Endothelial cell of hepatic sinusoid (primary cell): Measurements from ENCODE around the gene OSBPL9.

Experiments used
- in situ Hi-C: cut with HindIII; loops from 2 replicates; pipeline ENCODE4 v1.10.0; 2017; ENCODE audit warnings: low sequenced_read_pairs

OSBPL9 gene, protein sequence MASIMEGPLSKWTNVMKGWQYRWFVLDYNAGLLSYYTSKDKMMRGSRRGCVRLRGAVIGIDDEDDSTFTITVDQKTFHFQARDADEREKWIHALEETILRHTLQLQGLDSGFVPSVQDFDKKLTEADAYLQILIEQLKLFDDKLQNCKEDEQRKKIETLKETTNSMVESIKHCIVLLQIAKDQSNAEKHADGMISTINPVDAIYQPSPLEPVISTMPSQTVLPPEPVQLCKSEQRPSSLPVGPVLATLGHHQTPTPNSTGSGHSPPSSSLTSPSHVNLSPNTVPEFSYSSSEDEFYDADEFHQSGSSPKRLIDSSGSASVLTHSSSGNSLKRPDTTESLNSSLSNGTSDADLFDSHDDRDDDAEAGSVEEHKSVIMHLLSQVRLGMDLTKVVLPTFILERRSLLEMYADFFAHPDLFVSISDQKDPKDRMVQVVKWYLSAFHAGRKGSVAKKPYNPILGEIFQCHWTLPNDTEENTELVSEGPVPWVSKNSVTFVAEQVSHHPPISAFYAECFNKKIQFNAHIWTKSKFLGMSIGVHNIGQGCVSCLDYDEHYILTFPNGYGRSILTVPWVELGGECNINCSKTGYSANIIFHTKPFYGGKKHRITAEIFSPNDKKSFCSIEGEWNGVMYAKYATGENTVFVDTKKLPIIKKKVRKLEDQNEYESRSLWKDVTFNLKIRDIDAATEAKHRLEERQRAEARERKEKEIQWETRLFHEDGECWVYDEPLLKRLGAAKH

DNA sequence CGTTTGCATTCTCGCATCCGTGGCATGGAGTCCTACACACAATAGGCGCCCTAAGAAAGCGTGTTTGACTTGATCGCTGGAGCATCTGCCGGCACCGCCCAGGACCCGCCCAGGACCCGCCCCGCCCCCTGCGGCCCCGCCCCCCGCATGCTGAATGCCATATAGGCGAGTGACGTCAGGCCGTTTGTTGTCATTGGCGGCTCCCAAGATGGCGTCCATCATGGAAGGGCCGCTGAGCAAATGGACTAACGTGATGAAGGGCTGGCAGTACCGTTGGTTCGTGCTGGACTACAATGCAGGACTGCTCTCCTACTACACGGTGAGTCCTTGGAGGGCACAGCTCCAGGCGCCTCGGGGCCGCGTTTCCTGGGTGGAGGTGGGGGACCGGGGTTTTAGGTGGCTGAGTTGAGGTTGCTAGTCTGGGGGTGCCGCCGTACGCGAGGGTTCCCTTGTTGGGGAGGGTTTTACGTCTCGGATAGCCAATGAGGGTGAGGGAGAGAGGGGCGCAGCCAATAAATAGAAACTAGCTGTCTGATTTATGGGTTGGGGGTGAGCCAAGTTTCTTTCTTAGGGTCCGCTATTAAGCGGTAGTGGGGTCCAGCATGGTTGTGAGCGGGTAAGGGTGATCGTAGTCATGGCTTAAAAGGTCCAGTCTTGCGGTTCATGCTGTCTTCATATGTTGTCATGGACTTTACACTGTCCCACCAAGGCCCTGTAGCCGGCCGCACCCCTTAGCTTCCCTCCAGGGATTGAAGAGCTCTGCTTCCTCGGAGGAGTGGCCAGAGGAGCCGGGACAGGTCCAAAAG is at the start of gene OSBPL9:
OSBPL9 (plus strand) TSS at position 190 of the 806 bp plus-strand sequence; CDS start at position 209, 19 bp downstream.
- in situ Hi-C loops, result no loop called here

DNA sequence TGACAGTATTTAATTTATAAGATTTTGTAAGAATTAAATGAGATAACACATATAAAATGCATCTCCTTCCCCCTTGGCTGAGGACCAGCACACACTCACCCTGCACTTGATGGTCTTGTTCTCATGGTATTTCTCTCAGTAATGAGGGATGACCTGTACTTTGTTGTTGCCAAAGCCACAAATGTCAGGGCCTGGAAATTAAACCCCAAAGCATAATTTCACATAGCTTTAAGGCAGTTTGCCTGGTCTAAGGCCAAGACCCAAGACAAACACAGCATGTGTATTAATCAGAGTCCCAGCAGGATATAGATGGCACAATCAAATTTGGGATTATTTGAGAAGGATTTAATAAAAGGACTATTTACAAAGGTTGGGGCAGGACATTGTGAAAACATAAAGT is 49.2 kb upstream of the OSBPL9 start:
- in situ Hi-C loops, result no loop called here

DNA sequence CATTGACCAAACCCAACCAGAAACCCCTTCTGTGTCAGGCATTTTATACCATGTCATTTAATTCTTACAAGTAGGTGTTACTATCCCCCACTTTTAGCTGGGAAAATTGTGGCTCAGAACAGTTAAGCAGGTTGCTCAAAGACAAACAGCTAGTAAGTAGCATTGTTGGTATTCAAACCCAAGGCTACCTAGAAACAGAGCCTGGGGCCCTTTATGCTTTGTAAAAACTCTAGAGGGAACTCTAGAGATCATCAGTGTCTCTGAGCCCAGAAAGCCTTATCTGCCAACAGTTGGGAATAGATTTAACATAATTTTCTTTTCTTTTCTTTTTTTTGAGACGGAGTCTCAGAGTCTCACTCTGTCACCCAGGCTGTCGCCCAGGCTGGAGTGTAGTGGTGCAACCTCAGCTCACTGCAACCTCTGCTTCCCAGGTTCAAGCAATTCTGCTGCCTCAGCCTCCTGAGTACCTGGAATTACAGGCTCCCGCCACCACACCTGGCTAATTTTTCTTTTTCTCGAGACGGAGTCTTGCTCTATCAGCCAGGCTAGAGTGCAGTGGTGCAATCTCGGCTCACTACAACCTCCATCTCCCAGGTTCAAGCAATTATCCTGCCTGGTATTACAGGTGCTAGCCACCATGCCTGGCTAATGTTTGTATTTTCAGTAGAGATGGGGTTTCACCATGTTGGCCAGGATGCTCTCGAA is 48.5 kb upstream of the OSBPL9 start:
- in situ Hi-C loops, result no loop called here

DNA sequence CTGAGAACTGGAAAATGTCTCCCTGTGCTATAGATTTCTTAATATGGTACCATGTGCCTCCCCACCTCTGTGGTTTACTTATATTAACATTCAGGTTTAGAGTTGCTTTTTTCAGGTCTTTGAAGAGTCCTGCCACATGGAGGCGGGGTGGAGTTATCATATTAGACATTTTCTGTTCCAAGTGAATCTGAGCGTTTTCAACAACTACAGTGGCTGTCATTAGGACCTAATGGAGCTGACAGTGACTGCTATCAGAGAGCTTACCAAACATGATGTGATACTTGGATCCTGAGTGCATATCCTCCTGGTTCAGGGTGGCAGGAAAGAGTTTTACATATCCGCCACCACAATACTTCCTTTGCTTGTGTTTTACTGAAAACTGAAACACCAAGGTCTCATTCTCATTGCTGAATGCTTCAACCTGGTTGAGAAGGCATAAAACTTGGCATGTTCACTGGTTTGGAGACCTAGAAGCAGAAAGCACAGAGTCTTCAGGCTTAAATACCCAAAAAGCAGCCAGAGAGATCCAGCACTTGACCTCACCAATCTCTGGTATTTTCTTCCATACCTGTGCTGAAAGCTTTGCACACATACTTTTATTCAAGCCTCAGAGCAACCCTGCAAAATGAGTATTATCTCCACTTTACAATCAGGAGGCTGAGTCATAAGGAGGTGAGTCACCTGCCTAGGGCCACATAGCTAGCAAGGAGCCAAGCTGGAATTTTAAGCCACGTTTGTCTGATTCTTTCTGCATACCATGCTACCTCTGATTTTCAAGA is 47.4 kb upstream of the OSBPL9 start:
- in situ Hi-C loops, result no loop called here

DNA sequence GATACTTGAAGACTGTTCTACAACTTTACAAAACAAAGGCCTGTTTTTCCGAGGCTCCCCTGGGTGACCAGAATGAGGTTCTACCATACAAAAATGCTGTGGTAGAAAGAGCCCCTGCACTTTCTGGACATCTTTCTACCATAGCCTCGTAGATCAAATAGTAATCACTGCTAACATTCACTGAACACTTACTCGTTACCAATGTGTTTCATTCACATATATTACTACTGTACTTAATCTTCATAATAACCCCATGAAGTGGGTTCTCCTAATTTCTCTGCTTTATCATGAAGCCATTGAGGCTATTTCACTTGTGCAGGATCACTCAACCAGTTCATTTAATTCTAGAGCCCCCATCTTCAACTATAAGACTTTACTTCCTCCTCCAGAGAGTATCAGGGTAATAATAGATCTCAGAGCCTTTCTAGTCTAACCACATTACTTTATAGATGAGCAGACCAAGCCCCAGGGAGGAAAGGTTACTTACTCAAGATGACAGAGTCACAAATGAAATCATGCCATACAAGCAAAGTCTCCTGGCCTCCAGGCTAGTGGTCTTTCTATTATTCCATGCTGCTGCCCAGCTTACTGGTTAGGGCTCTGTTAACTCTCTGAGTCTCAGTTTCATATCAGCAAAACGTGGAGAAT is 46.7 kb upstream of the OSBPL9 start:
- in situ Hi-C loops, result no loop called here

DNA sequence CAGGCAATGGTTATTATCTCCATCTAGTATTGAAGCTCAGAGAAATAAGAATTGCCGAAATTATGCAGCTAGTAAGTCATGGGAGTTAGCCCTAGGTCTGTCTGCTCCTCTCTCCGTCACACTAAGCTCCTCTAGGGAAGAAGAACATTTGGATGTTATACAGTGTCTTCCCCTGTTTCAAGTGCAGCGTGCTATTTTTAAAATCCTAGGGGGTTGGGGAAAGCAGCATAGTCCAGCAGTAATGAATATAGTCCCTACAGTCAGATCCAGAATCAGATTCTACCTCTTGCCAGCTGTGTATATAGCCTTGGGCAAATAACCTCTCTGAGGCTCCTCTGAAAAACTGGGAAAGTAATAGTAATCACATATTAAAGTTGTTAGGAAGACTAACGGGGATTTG is 44.5 kb upstream of the OSBPL9 start:
- in situ Hi-C loops, result no loop called here

DNA sequence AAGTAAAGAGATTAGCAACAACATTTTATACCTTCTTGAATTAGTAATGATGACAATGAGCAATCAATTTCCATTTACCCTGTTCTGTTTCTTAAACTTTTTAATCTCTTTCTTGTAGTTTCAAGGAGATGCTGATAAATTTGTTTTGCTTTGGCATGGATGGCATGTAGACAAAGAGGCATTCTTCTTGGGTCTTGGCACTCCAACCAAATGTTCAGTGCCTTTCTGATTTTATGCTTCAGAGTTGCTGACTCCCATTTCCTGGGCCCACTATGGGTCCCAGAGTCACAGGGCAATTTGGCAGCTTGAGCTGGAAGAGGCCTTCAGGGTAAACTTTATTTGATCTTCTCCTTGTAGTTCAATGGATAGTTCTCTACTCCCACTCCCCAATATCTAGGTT is 42.1 kb upstream of the OSBPL9 start:
- in situ Hi-C loops, result no loop called here

DNA sequence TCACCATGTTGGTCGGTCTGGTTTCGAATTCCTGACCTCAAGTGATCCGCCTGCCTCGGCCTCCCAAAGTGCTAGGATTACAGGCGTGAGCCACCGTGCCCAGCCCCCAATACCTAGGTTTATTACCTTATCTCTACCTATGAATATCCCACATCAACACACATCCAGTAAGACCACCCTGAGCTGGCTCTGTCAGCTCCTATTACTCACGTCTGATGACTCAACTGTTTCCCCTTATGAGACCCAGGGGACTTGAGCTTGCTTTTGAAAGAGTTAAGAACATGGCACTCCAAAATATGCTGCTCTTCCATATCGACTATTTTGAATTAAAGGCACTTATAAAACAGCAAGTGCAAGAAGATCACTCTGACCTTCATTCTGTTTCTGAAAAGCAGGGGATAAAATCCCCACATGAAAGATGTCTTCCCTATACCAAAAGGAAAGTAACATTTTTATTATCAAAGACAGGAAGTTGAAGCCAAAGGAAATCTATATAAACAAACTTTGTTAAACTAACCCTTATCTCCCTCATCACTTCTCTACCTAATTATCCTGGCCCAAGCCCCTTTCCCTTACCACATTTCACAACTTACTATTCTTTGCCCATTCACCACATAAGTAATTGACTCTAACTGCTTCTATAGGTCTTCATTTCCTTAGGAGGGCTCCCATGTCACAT is 41.3 kb upstream of the OSBPL9 start:
- in situ Hi-C loops, result no loop called here

DNA sequence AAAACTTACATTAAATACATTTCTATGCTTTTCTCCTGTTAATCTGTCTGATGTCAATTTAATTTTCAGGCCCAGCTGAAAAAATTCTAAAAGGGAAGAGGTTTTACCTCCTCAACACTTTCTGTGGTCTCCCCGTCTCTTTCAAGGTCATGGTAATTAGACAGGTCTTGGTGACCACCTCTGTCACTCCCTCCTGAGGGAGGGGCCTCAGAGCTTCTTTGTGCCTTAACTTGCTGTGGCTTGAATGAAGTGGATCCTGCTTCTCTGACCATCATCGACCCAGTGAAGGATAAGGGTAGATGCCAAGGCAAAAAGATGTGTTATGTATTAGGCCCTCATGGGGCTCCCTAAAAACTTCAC is 40.8 kb upstream of the OSBPL9 start:
- in situ Hi-C loops, result no loop called here

DNA sequence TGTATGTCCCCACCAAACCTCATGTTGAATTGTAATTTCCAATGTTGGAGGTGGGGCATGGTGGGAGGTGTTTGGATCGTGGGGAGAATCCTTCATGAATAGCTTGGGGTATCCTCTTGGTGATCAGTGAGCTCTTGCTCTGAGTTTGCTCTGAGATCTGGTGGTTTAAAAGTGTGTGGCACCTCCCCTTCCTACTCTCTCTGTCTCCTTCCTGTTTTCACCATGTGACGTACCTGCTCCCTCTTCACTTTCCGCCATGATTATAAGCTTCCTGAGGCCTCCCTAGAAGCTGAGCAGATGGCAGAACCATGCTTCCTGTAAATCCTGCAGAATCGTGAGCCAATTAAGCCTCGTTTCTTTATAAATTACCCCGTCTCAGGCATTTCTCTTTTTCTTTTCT is 40.0 kb upstream of the OSBPL9 start:
- in situ Hi-C loops, result no loop called here

DNA sequence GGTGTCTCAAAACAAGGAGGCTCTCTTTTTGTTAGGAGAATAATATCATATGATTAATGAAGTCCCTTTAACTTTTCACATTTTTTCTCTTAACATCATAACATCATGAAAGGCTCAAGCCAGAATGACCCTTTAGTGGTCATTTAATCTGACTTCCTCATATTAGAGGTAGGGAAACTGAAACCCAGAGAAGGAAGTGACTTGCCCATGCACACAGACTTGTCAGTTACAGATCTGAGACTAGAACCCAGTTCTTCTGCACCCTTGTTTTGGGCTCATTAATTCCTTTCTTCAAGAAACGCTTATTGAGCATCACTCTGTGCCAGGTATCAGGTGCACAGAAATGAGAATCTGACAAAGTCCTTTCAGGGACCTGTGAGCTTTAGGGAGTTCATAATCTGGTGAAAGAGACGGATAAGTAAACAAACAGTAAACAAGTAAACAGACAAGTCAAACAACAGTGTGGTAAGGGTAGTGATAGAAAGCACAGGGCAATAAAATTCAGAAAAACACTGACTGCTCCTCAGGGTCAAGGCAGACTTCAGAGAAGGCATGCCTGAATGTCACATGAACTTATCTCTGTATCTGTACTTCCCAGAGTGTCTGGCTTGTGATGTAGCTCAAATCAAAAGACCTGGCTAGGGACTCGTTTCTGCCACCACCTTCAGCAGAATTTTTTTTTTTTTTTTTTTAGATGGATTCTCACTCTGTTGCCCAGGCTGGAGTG is 38.3 kb upstream of the OSBPL9 start:
- in situ Hi-C loops, result no loop called here

DNA sequence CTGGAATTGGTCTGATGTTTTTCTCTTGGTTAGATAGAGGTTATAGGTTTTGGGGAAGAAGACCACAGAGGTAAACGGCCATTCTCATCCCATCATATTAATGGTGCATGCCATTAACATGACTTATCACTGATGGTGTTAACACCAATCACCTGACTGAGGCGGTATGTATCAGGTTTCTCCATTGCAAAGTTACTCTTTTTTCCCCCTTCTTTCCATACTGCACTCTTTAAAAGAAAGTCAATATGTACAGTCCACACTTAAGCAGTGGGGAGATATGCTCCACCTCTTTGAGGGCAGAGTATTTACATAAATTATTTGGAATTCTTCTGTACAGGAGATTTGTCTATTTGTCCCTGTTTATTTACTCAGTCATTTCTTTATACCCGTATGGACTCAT is 35.7 kb upstream of the OSBPL9 start:
- in situ Hi-C loops, result no loop called here

DNA sequence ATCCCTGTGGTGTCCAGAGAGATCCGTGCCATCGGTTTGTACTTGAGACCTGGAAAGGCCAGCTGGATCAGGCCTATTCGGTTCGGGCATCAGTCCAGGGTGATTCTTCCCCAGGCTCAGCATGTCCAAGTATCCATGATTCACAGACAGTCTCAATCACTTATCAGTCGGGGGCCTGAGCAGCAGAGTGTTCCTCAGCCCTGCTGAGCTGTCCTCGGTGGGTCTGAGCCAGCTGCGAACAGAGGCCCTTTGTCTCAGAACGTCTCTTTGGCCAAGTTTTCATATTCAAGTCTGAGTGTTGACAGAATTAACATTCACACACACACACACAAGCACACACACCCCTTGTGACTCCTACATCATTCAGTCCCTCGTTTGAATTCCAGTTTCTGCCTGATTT is 33.4 kb upstream of the OSBPL9 start:
- in situ Hi-C loops, result no loop called here

DNA sequence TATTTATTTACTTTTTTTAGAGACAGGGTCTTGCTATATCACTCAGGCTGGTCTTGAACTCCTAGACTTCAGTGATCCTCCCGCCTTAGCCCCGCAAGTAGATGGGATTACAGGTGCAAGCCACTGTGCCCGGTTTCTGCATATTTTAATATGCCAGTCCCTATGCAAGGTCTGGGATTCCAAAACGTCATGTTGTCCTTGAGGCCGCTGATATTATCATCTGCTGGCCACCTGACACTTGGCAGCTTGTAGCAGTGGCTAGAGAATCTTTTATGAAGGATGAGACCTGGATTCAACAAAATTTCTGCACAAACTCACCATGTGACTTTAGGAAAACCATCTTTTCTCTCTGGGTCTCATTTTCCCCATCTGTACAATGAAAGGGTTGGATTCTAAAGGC is 32.9 kb upstream of the OSBPL9 start:
- in situ Hi-C loops, result no loop called here

DNA sequence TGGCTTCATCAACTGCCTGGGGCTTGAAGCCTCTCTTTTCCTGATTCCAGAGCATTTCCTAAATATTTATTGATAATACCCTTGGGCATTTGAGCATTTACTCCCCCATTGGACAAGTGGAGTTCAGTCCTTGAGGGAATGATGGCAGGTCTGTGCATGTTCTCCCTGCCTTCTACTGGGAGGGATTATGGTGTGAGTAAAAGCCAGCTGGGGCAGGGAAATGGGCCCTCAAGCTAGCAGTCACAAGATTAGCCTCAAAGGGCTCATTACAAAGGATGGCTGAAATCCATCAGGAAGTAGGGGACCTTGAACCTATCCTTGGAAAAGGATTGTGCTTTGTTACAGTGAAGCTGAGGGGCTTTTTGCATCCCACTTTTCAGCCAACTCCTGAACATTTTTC is 24.2 kb upstream of the OSBPL9 start:
- in situ Hi-C loops, result no loop called here

DNA sequence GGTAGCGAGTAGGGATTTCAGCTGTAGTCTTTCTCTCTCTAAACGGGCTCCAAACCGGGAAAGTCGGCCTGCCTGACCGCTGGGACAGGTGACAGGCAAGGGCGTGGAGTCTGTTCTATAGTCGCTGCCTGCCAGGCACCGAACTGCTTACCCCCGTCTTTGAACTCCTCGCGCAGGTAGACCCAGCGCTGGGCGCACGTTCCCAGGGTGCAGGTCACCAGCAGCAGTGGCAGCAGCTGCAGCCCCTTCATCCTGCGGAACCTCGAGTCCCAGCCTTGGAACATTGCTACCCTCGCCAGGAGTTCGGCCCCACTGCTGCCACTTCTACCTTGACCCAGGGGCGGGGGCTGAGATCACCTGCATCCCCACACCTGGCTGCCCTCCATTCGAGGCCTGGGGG is 22.2 kb upstream of the OSBPL9 start:
- in situ Hi-C loops, result no loop called here

DNA sequence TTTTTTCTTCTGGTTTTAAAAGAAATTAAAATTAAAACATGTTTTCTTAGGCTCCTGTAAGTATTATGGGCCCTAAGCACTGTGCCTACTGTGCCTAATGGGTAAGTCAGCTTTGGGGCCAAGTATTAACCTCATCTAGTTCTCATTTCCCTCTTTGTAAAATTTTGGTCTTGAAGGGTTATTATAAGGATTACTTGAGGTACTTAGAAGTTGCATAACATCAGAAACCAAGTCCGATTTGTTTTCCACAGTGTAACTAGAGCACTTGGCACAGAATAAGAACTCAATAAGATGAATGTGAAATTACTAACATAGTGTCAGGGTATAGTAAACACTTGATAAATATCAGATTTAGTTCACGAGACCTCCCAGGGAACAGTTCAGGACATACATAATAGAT is 16.4 kb upstream of the OSBPL9 start:
- in situ Hi-C loops, result no loop called here

DNA sequence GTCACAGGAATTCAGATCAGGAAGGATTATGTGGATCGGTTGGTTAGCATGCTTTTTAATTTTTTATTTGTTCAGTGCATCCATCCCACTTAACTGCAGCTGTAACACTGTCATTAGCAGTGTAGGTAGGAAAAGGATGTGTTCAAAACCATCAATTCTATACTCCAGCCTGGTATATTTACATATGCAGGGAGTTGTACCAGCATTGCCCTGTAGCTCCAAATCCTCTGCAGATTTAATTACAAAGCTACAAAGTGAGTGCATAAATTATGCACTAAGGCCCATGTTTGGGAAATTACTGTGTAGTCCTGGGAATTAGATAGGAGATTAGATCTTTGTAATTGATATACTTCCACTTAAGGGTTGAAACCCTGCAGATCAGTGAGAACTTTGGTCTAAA is 15.9 kb upstream of the OSBPL9 start:
- in situ Hi-C loops, result no loop called here
